GM12892 (cell line): ENCODE measurements around the gene LDB1.

Experiments
- POLR2A ChIP-seq: IDR thresholded peaks from 2 replicates; pipeline ENCODE4 v1.6.1; 2011; ENCODE audit warnings: low read depth, low read length, control low read depth
- POLR2AphosphoS5 ChIP-seq: IDR thresholded peaks from 2 replicates; pipeline ENCODE4 v1.6.1; 2011; ENCODE audit warnings: low read depth, low read length, control low read depth
- TAF1 ChIP-seq: IDR thresholded peaks from 2 replicates; pipeline ENCODE4 v1.6.1; 2011; ENCODE audit warnings: low read depth, mild to moderate bottlenecking, control low read depth, low read length, borderline replicate concordance

GRCh38 chr10:102132563-102133372 is 12.6 kb upstream of the LDB1 start, which contains the start of gene PPRC1:
- peak; percentile 85; the same call in 1 of the 2 replicates for TF ChIP-seq POLR2A
- peak; percentile 68 for TF ChIP-seq POLR2AphosphoS5
- peak; percentile 91 for TF ChIP-seq TAF1
